GM18951 (cell line): Measurements from ENCODE around the gene KRT10.

ENCODE experiments used
- POLR2A ChIP-seq: IDR thresholded peaks from 4 replicates; pipeline ENCODE4 v1.6.1; 2011; ENCODE audit warnings: mild to moderate bottlenecking; ENCODE audit not compliant: insufficient read length, insufficient read depth; ENCODE audit errors: extremely low read depth
- in situ Hi-C: fragments of 300-500 bp; cut with MboI; formaldehyde crosslinking; loops from one replicate; pipeline ENCODE4 v1.12.0; 2022; ENCODE audit warnings: low sequenced_read_pairs, mixed read lengths, inconsistent platforms; ENCODE audit not compliant: unreplicated experiment

The KRT10 gene

DNA sequence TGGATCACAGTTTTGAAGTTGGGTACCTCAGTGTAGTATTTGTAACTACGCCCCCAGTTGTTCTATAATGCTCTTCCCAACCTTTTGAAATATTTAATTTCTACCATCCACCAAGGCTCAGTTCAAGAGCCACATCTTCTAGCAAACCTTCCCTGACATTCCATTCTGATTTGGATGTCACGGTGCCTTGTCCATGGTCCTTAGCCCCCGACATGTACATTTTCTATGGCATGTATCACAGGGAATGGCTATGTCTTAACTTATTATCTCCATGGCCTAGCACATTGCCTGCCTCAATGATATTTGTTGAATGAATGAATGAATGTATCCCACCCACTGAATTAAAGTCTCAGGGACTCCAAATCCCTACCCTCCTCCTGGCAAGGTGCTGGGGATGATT is 16.3 kb downstream of the KRT10 start:
- no peak for TF ChIP-seq POLR2A
- in situ Hi-C loops, result no loop called here

DNA sequence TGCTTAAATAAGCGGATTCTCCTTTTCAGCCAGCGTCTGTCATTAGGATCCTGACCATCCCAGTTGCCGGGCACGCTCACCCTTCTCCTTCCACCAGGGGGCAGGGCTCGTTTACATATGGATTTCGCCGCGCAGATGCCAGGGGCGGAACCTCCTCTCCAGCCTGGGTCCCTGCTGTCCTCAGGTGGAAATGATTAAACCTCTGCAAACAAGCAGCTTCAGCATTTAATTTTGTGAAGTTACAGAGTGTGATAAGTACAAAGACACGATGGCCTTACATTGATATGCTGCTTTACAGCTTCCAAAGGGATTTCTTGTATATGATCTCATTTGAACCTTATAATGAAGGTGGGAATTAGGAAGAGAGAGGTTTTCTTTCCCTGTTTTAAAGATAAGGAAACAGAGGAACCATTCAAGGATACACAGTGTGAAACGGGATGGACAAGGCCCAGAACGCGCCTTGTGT is 18.8 kb downstream of the KRT10 start:
- no peak for TF ChIP-seq POLR2A
- in situ Hi-C loops, result no loop called here

DNA sequence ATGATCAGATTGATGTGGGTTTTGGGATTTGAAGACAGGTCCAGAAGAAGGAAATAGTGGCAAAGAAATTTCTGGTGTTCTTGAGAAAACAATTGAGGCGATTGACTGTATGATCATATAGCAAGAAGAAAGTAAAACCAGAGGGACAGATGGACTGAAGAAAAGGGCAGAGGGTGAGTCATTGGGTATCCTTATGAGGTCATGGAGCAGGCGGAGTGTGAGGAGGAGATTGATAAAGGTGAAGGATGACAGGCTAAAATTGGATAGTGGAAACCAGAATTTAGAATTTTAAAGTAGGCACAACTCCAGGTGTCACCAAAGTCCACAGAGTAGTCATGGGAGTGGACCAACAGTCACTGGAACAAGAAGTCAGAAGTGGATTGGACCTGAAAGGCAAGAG is 21.3 kb downstream of the KRT10 start:
- TF ChIP-seq POLR2A, result no peak
- in situ Hi-C loops, result no loop called here

DNA sequence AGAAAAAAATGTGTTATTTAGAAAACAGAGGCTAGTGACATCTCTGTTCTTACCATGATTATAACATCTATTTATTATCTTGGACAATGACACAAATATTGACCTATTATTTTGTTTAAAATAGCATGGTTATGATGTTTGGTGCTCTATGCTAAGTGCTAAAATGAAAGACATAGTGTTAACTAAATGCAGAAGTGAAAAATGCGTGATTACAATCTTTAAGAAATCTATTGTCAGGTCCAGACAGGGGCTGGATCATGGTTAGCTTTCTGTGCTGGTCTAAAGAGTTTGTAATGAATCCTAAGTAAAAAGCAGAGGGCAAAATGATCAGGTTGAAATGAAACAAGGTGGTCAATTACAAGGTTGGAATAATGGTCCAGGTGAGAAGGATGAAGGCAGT is 22.0 kb downstream of the KRT10 start:
- in situ Hi-C loops, result no loop called here
- TF ChIP-seq POLR2A, result no peak

DNA sequence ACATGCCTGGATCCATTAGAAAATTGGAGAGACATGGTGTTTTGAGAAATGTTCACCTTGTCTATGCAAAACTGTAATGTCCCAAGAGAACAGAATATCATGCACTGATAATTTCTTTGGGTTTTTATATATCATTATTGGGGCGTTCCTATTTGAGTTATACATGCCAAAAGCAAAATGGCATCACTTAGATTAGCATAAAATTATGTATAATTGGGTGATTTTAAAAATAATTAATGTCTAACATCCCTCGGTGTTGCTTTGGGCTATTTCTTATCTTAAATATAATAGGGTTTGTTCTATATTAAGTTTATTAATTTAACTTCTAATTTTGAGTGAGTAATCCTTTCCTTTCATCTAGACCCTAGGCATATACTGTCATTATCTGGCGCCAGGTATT is 22.6 kb downstream of the KRT10 start, which contains the start of gene KRT28:
KRT28 (minus strand) TSS at position 101 of the 400 bp plus-strand sequence; CDS start at position 35, 66 bp downstream.
- in situ Hi-C loops, result no loop called here
- no peak for TF ChIP-seq POLR2A

DNA sequence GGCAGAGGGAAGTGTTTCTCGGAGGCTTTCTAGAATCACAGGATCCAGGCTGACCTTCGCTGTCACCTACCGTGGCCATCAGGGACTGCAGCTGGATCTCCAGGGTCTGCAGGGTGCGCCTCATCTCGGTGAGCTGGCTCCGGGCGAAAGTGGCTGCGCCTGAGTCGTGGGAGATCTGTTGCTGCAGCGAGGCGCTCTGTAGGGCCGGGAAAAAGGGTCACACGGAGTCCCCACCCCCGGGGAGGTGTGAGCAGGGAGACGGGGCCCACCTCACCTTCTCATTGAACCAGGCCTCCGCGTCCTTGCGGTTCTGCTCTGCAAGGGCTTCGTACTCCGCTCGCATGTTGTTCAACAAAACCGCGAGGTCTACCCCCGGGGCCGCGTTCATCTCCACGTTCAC is 25.6 kb downstream of the KRT10 start:
- in situ Hi-C loops, result no loop called here
- TF ChIP-seq POLR2A, result no peak

DNA sequence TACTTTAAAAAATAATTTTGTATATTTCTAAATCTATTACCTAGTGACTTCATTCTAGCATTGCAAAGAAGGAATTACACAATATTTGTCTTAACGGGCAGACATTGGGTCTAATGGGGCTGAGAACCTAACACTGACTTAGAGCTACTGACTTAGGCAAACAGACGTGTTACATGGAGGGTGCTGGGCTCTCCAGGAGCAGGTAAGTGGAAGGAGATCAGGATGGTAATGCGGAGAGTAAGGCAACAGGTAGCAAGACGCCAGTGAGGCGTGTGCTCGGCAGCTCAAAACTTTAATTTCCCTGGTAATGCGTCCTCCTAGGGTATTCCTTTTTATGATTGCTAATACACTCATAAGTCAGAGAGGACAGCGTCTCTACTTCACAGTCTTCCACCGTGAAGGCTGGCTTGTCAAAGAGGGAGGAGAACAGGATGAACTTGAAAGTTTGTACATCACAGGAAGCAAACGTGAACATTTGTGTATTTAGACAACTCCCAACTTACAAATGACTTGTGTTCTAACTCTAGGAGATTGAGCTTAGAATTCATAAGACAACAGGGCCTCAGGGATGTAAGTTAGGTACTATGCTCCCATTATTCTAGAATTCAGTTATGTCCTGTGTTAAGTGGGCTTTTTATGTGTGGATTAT is 27.3 kb downstream of the KRT10 start:
- in situ Hi-C loops, result no loop called here
- no peak for TF ChIP-seq POLR2A

DNA sequence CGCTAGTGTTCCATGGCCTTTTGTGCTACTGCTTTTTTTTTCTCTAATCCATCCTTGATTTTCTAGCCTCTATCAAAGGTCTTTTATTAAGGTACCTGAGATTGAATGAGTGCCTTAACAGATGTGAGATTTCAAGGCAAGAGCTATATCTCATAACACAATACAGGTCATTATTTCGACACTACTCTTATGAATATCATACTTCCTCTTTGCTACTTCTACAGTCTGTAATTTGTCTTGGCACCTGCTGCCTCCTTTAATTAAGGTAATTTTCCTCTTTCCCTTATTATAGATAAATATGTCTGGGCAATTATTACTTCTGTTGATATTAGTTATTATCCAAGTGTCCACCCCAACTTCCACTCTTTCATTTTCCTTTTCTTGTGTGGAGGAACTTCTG is 27.9 kb downstream of the KRT10 start:
- in situ Hi-C loops, result no loop called here
- no peak for TF ChIP-seq POLR2A

DNA sequence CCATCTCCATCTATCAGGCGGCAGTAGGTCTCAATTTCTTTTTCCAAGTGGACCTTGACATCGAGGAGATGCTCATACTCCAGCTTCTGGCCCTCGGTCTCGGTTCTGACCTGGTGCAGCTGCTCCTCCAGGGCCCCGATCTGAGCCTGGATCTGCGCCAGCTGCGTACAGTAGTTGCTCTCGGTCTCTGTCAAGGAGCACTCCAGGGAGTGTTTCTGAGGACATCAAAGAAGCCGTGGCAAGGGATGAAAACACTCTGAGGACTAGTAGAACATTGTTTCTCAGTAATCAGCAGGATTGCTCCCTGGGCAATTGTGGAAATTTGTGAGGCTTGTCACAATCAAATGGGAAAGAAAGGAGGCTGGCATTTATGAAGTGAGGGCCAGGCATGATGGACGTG is 28.6 kb downstream of the KRT10 start:
- TF ChIP-seq POLR2A, result no peak
- in situ Hi-C loops, result no loop called here

DNA sequence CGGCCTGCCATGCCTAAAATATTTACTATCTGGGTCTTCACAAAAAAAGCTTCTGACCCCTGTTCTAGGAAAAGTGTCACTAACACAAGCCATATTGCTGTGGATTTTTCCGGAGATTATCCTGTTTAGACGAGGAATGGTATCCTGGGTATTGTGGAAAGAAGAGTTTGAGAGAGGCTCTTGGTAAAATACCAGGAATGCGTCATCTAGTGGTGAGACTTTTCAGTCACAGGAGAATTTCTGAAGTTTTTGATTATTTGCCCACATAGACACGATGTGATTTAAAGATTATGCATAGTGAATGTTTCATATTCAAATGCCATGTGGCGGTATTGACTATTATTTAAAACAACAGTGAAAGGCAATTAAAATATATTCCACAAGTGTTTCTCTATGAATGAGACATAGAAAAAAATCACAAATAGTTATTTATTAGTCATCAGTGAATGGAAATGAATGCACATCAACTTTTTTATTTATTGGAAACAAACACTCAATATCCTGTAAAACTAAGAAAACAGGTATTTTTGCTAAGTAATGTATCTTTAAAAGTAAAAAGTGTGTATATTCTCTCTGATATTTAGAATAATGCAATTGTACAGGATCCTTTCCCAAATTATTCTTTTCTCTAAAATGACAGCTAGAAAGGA is 30.5 kb downstream of the KRT10 start:
- in situ Hi-C loops, result no loop called here
- TF ChIP-seq POLR2A, result no peak

DNA sequence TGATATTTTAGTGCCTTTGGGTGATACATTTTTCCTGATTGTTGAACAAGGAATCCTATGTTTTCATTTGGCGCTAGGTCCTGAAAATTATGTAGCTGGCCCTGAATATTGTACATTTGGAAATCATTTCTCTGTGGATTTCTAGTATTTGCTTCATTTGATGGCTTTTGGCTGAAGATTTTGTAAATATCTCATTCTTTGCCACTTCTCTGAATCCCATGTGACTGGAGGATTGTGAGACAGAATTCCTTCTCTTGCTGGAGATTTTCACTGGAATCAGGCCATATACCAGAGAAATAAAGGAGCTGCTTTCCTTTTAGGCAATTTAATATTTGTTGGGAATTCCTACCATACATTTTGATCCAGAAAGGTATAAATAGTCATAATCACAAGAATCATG is 31.3 kb downstream of the KRT10 start:
- no peak for TF ChIP-seq POLR2A

DNA sequence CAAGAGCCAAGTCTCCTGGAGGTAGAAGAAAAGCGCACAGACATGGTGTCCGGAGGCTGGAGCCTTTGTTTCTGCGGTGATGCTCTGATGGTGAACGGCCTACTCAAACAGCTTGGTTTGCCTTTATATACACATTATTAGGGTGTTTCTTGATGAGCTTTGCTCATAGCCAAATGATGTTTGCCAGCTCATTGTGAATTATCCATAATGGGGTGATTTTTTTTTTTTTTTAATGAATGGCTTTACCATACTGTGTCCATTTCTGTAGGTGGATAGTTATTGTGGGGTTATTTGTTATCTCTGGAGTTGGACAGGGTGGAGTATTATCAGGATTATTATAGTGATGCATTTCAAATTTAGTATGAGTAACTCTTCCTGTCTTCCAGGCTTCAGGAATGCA is 40.0 kb downstream of the KRT10 start, which contains the start of gene KRT27:
KRT27 (minus strand) TSS at position 101 of the 400 bp plus-strand sequence; CDS start at position 44, 57 bp downstream.
- TF ChIP-seq POLR2A, result no peak
- in situ Hi-C loops, result no loop called here

More for the DNA sequence above, 31.3 kb downstream of the KRT10 start:
- in situ Hi-C loops, result no loop called here

DNA sequence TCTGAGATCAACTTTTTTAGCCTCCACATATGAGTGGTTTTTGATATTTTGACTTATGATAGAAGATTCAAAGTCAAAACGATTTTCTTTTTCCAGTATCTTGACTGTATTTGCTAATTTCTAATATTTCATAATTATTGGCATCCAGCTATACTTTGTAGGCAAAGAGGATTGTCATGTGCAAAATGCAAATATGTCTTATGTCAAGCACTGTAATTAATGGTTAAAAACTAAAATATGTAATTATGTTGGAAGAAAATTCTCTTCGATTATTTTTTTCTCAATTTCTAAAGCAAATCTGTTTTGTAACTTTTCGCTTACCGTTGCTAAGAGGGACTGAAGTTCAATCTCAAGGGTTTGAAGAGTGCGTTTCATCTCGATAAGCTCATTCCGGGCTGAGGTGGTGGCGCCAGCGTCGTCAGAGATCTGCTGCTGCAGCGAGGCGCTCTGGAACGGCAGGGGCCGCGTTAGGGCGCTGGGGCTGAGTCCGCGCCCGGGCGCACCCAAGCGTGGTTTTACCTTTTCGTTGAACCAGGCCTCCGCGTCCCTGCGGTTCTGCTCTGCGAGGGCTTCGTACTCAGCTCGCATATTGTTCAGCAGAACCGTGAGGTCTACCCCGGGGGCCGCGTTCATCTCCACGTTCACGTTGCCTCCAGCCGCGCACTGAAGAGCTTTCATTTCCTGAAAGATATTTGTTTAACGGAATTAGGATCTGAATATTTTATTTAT is 43.1 kb downstream of the KRT10 start:
- TF ChIP-seq POLR2A, result no peak

More for the DNA sequence above, 43.1 kb downstream of the KRT10 start:
- in situ Hi-C loops, result no loop called here
